Neuron (in vitro differentiated cells): Measurements from ENCODE around the gene RBM26.

Source experiments
- H2AFZ ChIP-seq: one replicate; pipeline ENCODE4 v1.6.1; 2013; ENCODE audit warnings: low read depth, mild to moderate bottlenecking, inconsistent platforms, low read length, moderate library complexity
- H3K27me3 ChIP-seq: one replicate; pipeline ENCODE4 v1.6.1; 2013; ENCODE audit warnings: low read length; ENCODE audit not compliant: insufficient read depth
- H3K36me3 ChIP-seq: one replicate; pipeline ENCODE4 v1.6.1; 2013; ENCODE audit warnings: low read length; ENCODE audit not compliant: insufficient read depth
- H3K4me1 ChIP-seq: one replicate; pipeline ENCODE4 v1.6.1; 2013; ENCODE audit warnings: low read length; ENCODE audit not compliant: insufficient read depth
- H3K4me3 ChIP-seq: 2 replicates; pipeline ENCODE4 v1.5.1; 2013; ENCODE audit warnings: mild to moderate bottlenecking, low read length, moderate library complexity
- H3K9me3 ChIP-seq: one replicate; pipeline ENCODE4 v1.6.1; 2013; ENCODE audit warnings: low read length

The RBM26 gene

DNA sequence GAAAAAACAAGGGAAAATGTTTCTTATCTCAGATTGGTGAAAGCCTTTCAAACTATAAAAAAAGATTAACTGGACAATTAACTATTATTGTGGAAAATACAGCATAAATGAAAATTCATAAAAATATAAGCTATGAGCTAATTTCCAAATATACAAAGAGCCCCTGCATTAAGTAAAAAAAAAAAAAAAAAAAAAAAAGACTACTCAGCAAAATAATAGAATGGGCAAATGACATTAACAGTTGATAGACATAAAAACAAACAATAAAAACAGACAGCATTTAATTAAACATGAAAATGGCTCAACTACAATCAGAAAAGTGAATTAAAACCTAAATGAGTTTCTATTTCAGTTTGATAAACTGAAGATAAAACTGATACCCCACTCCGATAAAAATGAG is 77.5 kb downstream of the RBM26 start:
- Histone ChIP-seq H3K4me1 (no peaks in the 10 kb centered on the region), H3K27me3 (no peaks in the 10 kb centered on the region), H3K4me3 (no peak overlapping the region), H3K9me3 (no peaks in the 10 kb centered on the region), H2AFZ (no peak overlapping the region), H3K36me3 (peaks cover 51% of the 10 kb centered on the region)

DNA sequence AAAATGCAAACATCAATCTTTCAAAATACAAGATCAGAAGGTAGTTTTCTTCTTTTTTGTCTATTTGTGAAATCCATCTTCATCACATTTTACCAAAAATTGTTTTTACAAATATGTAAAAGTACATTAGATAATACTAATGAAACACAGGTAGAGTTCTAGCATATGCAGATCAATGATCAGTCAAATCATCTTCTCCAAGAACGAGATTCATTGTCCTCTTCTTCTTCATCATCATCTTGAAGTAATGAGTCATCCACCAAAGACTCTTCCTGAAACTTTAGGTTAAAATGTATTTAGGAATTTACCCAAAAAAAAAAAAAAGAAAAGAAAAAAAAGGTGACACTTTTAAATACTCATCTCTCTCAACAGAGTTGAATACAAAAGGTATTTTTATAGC is 85.6 kb downstream of the RBM26 start:
- Histone ChIP-seq H2AFZ (no peak overlapping the region), H3K4me1 (no peaks in the 10 kb centered on the region), H3K4me3 (no peak overlapping the region), H3K27me3 (no peaks in the 10 kb centered on the region), H3K9me3 (no peaks in the 10 kb centered on the region), H3K36me3 (peaks cover 52% of the 10 kb centered on the region)

GRCh38 chr13:79318664-79319063 is 87.4 kb downstream of the RBM26 start:
- H3K27me3 ChIP-seq: no peaks in the 10 kb centered on the region
- peaks cover 48% of the 10 kb centered on the region for H3K36me3 ChIP-seq

DNA sequence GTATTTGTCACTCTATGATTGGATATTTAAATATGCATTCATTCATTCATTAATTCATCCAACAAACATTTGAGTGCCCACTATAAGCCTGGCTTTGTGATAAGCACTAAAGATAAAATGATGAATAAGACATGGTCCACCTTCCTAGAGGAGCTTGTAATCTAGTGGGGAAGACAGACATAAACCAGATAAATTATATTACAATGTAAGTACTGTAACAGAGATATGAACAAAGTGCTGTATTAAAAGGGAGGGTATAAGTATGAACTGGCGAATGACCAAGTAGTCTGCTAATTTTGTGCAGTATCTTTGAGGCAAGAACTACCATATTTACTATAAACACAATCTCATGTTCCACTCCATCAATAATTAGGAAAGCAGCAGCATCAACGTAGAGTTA is 88.2 kb downstream of the RBM26 start:
- Histone ChIP-seq H3K9me3 (no peaks in the 10 kb centered on the region), H2AFZ (no peak overlapping the region), H3K4me3 (no peak overlapping the region), H3K27me3 (no peaks in the 10 kb centered on the region), H3K4me1 (no peaks in the 10 kb centered on the region), H3K36me3 (peaks cover 46% of the 10 kb centered on the region)

More at GRCh38 chr13:79318664-79319063, 87.4 kb downstream of the RBM26 start:
- Histone ChIP-seq H3K4me3 (no peak overlapping the region), H2AFZ (no peak overlapping the region), H3K9me3 (no peaks in the 10 kb centered on the region), H3K4me1 (no peaks in the 10 kb centered on the region)

- Histone ChIP-seq H3K27me3 (no peaks in the 10 kb centered on the region), H3K4me3 (no peak overlapping the region), H3K9me3 (no peaks in the 10 kb centered on the region), H3K36me3 (peaks cover 27% of the 10 kb centered on the region), H2AFZ (no peak overlapping the region), H3K4me1 (no peaks in the 10 kb centered on the region)
Observed at GRCh38 chr13:79314652-79315051, 91.4 kb downstream of the RBM26 start.

DNA sequence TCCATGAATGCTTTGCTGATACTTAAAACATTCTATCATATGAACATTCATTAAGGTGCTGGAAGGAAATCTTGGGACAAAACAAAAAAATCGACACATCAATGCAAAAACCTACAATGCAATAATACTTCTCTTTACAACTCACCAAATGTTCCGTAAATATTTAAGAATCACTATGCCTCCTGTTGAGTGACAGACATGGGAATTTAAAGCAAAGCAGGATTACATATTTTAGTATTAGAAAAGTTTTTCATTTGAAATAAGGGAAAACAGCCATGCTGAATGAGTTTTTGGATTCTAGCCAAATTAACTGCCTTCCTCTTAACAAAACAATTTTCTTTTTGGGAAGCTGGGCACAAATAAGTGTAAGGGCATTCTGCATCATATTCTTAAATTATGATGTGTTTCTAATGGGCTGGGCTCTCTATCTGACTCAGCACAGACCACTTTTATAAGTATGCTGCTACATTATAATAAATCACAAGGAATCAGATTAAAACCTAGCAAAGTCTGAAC is 93.7 kb downstream of the RBM26 start:
- Histone ChIP-seq H3K4me1 (no peaks in the 10 kb centered on the region), H3K4me3 (no peak overlapping the region), H3K27me3 (no peaks in the 10 kb centered on the region), H3K36me3 (peaks cover 10% of the 10 kb centered on the region), H2AFZ (no peak overlapping the region), H3K9me3 (no peaks in the 10 kb centered on the region)

DNA sequence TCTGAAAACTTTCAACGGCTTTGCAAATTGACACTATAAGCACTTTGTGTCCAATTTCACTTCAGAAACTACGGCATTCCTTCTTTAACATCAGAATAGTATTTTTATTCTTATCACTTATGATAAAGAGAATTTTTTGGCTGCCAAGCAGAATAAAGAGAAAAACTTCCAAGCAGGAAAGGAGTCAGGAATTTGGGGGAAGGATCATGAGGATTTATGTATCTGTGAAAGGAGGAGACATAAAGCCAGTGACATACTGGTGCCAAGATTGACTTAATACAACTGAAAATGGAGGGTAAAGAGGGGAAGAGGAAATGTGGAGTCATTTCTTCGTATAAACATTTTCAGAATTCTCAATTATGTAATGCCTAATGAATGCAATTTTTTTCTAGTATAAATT is 94.7 kb downstream of the RBM26 start:
- H3K4me3 ChIP-seq: no peak overlapping the region
- H3K36me3 ChIP-seq: peaks cover 10% of the 10 kb centered on the region
- no peak overlapping the region for H2AFZ ChIP-seq
- no peaks in the 10 kb centered on the region for H3K27me3 ChIP-seq
- H3K9me3 ChIP-seq: no peaks in the 10 kb centered on the region
- H3K4me1 ChIP-seq: no peaks in the 10 kb centered on the region

- Histone ChIP-seq H2AFZ (no peak overlapping the region), H3K4me1 (no peaks in the 10 kb centered on the region), H3K4me3 (no peak overlapping the region), H3K27me3 (no peaks in the 10 kb centered on the region), H3K36me3 (peaks cover 4% of the 10 kb centered on the region), H3K9me3 (no peaks in the 10 kb centered on the region)
Observed at GRCh38 chr13:79309690-79310089, 96.4 kb downstream of the RBM26 start.

DNA sequence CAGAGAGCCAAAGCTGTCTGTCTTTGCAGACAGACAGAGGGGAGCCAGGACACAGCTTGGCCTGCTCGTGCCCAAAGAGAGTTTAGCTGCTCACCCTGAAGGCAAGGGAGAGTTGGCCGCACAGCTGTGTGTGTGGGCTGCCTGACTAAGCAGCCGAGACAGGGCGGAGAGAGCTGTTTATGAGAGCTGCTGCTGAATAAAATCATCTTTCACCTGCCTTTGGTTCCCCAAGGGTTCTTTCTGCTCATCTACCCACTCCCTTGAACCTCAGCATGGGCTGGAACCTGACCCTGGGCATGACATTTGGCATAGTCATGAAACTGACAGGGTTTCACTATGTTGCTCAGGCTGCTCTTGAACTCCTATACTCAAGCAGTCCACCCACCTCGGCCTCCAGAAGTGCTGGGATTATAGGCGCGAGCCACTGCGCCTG is 98.2 kb downstream of the RBM26 start:
- H3K4me1 ChIP-seq: no peaks in the 10 kb centered on the region
- no peaks in the 10 kb centered on the region for H3K27me3 ChIP-seq
- peaks cover 4% of the 10 kb centered on the region for H3K36me3 ChIP-seq
- no peaks in the 10 kb centered on the region for H3K9me3 ChIP-seq
- H3K4me3 ChIP-seq: no peak overlapping the region
- no peak overlapping the region for H2AFZ ChIP-seq

GRCh38 chr13:79307433-79307861 is 98.6 kb downstream of the RBM26 start:
- H3K4me3 ChIP-seq: no peak overlapping the region
- peaks cover 2% of the 10 kb centered on the region for H3K36me3 ChIP-seq
- H3K9me3 ChIP-seq: no peaks in the 10 kb centered on the region
- no peaks in the 10 kb centered on the region for H3K4me1 ChIP-seq
- H2AFZ ChIP-seq: no peak overlapping the region
- H3K27me3 ChIP-seq: no peaks in the 10 kb centered on the region

GRCh38 chr13:79306650-79307049 is 99.4 kb downstream of the RBM26 start:
- Histone ChIP-seq H3K27me3 (no peaks in the 10 kb centered on the region), H3K36me3 (no peaks in the 10 kb centered on the region), H3K9me3 (no peaks in the 10 kb centered on the region), H2AFZ (no peak overlapping the region), H3K4me3 (no peak overlapping the region), H3K4me1 (no peaks in the 10 kb centered on the region)

DNA sequence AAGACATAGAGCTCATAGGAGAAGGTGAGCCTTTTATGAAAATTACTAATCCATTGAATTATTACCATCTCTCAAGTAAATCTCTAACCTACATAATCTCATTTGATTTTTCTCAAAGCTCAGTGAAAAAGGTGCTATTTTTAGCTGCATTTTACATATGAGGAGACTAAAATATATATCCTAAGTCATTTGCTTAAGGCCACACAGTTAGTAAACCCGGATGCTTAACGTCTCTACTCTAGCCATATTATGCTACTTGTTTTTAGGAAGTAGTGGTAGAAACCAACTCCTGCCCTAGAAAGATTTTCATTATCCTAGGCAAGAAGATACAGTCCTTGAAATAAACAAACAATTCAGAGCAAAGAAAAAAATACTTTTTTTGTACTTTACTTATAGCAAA is 108.9 kb downstream of the RBM26 start:
- H3K27me3 ChIP-seq: no peaks in the 10 kb centered on the region

DNA sequence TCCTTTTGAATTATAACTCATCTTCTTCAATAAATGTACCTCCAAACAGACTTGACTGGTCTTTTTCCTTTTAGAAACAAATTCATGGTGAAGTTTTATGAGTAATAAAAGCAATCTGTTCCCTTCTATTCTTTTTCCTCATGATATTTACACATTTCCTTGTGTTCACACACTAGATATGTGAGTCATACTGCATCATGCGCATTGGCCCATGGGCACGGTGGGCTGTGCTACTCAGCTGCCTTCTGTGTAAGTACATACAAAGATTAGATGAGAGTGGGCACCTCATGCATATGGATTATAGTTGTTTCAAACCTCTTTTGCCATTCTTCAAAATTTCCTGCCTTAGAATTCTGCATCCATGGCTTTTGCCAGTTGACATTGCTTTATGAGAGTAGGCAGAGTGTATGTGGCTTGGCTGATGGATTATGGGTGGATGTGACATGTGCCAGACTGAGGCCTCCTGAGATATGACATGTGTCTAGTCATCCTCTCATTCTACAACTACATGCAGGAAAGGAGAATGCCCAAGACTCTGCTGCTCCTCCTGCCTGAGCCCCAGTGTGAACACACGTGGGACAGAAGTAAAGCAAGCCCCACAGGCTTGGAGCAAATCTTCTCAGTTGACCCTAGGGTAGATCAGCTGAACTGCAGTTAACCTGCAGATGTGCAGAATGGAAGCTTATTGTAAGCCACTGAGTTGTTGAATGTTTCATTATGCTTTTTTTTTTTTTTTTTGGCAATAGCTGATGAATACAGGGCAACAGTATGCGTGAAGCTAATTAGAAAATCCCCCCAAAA is 109.9 kb downstream of the RBM26 start:
- no peaks in the 10 kb centered on the region for H3K27me3 ChIP-seq
- H3K4me1 ChIP-seq: no peaks in the 10 kb centered on the region
- H3K9me3 ChIP-seq: no peaks in the 10 kb centered on the region
- no peaks in the 10 kb centered on the region for H3K36me3 ChIP-seq
- H2AFZ ChIP-seq: no peak overlapping the region
- H3K4me3 ChIP-seq: no peak overlapping the region

More for the DNA sequence above, 108.9 kb downstream of the RBM26 start:
- Histone ChIP-seq H2AFZ (no peak overlapping the region), H3K9me3 (no peaks in the 10 kb centered on the region), H3K36me3 (no peaks in the 10 kb centered on the region), H3K4me3 (no peak overlapping the region), H3K4me1 (no peaks in the 10 kb centered on the region)
